GM21390 (cell line): ENCODE measurements around the gene MAML2.

Experiments used
- ATAC-seq: cut with Tn5 transposase; IDR thresholded peaks from one replicate; pipeline ENCODE4 v1.9.1; 2021; ENCODE audit not compliant: unreplicated experiment

The MAML2 gene

GRCh38 chr11:96137373-96137772 is 205.6 kb downstream of the MAML2 start:
- ATAC-seq: no peak

GRCh38 chr11:96136613-96137298 is 206.2 kb downstream of the MAML2 start:
- ATAC-seq: no peak

- ATAC-seq: no peak
Measured at GRCh38 chr11:96134602-96135001, 208.4 kb downstream of the MAML2 start.

- no peak for ATAC-seq
Measured at GRCh38 chr11:96132437-96132836, 210.6 kb downstream of the MAML2 start.

- ATAC-seq: no peak
Measured at GRCh38 chr11:96130061-96130620, 212.9 kb downstream of the MAML2 start.

GRCh38 chr11:96127596-96127959 is 215.4 kb downstream of the MAML2 start:
- ATAC-seq: no peak

- ATAC-seq: no peak
Measured at GRCh38 chr11:96126917-96127595, 215.9 kb downstream of the MAML2 start.

GRCh38 chr11:96125400-96125799 is 217.6 kb downstream of the MAML2 start:
- no peak for ATAC-seq

GRCh38 chr11:96124155-96124554 is 218.8 kb downstream of the MAML2 start:
- no peak for ATAC-seq

- ATAC-seq: no peak
Measured at GRCh38 chr11:96123301-96123700, 219.7 kb downstream of the MAML2 start.

GRCh38 chr11:96122601-96123074 is 220.4 kb downstream of the MAML2 start:
- no peak for ATAC-seq

- ATAC-seq: no peak
Measured at GRCh38 chr11:96119211-96119610, 223.8 kb downstream of the MAML2 start.

- no peak for ATAC-seq
Measured at GRCh38 chr11:96116376-96116775, 226.6 kb downstream of the MAML2 start.

GRCh38 chr11:96114178-96115064 is 228.6 kb downstream of the MAML2 start:
- no peak for ATAC-seq

- no peak for ATAC-seq
Measured at GRCh38 chr11:96113193-96113681, 229.8 kb downstream of the MAML2 start.

- peak; percentile 93 for ATAC-seq
Measured at GRCh38 chr11:96112192-96113128, 230.5 kb downstream of the MAML2 start.

- ATAC-seq: no peak
Measured at GRCh38 chr11:96111308-96111707, 231.7 kb downstream of the MAML2 start.

GRCh38 chr11:96110302-96110701 is 232.7 kb downstream of the MAML2 start:
- ATAC-seq: no peak

- no peak for ATAC-seq
Measured at GRCh38 chr11:96109331-96110030, 233.5 kb downstream of the MAML2 start.
